HG03159 (cell line): ENCODE results near the gene NSF.
"Not testable (repeated sequence)": the region's sequence is repeated elsewhere in the genome, so short reads cannot be mapped to it uniquely, and the experiment has no call there.

ENCODE experiments used
- ATAC-seq: cut with Tn5 transposase; IDR thresholded peaks from one replicate; pipeline ENCODE4 v1.9.1; 2021; ENCODE audit warnings: mild to moderate bottlenecking, moderate library complexity; ENCODE audit not compliant: unreplicated experiment

The NSF gene

DNA sequence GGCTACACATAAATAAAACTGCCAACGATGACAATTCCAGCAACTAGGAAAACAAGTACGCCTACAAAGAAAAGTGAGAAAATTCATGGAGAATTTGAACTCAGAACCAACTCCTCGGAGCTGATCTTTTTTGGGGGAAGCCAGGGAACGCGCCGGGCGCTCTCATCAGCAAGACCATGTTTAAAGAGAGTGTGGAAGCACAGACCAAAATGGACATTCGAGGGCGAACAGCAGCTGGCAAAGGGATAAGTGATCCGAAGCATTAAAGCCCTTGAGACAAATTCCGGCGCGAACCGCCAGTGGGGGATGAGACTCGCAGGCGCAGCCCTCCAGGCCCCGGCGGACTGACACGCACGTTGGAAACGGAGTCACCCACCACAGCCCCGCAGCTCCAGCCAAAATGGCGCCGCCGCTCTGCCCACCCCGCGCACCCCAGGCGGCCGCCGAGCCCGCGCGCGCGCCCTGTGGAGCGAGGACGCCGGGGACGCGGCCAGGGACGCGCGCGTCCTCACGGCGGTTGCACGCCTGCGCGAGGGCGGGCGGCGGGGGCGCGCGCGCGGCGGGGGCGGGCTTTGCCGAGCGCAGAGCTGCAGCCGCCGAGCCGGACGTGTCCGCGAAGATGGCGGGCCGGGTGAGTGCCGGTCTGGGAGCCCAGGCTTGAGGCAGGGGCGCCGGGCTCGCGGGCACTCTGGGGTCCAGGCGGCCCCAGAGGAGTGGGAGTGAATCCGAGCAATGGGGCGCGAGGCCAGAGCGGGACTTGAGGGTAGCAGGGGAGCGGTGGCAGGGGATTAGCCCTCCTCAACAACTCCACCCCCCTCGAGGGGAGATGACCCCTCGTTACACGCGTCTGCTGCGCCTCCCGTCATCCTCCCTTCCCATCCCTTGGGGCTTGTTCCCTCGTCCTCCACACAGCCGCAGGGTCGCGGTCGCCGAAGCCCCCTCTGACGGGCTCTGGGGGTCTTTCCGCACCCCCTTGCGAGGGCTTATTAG is at the start of gene NSF:
TSS of gene NSF (plus strand) at position 513 of the 990 bp plus-strand sequence. CDS start at position 620, 107 bp downstream.
- ATAC-seq: peak; percentile 74

DNA sequence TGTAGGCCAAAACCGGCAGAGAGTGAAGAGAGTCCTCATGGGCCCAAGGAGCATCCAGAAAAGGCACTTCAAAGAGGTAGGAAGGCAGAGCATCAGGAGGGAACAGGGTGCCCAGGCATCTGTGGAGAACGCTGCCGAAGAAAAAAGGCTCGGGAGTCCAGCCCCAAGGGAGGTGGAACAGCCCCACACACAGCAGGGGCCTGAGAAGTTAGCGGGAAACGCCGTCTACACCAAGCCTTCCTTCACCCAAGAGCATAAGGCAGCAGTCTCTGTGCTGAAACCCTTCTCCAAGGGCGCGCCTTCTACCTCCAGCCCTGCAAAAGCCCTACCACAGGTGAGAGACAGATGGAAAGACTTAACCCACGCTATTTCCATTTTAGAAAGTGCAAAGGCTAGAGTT is 41.9 kb upstream of the NSF start:
- ATAC-seq: not testable (repeated sequence)

DNA sequence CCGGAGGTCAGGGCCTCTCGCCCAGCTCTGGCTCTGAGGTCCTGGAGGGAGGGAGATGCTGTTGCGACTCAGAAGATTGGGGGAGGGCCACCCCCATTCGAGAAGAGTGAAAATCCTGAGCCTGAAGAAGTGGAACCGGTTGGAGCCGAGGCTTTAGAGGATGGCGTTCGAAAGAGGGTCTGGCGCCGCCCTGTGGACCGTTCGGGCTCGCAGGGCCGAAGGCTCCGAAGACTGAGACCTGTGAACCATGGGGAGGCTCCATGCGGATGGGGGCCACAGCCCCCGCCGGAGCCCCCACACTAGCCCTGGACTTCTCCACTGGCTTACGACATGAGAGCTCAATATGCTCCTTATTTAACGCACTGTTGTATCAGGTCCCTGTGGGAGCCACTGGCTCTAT is 31.3 kb upstream of the NSF start:
- not testable (repeated sequence) for ATAC-seq

DNA sequence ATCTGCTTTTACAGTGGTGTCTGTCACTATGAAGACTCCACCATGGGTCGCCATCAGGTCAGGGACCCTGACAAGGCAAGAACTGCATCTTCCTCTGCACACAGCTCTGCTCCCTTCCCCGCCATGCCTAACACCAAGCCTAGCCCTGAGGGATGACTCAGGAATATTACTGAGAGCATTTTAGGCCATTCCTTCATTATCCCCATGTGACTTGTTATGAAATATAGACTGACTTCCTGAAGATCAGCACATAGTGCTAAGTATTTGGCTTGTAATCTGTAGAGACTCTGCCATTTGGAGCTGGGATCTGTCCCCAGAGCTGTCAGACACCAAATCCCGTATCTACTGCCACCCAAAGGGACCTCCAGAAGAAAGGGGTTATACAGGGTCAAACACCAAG is 30.4 kb upstream of the NSF start:
- not testable (repeated sequence) for ATAC-seq

DNA sequence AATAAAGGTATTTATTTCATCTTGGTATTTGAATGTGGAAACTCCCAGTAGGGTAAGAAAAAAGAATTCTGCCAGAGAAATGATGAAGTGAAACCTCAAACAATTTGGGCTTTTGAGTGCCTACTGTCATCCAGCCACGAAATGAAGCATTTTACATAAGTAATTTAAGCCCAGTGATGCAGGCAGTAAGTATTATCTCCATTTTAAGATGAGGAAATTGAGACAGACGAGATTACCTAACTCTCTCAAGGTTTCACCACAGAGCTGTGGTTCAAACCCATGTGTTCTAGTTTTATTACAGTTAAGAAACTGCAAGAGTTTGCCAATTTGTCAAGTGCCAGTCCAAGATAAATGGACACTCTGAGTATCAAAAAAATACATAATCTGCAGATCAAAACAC is 24.2 kb upstream of the NSF start:
- ATAC-seq: not testable (repeated sequence)

DNA sequence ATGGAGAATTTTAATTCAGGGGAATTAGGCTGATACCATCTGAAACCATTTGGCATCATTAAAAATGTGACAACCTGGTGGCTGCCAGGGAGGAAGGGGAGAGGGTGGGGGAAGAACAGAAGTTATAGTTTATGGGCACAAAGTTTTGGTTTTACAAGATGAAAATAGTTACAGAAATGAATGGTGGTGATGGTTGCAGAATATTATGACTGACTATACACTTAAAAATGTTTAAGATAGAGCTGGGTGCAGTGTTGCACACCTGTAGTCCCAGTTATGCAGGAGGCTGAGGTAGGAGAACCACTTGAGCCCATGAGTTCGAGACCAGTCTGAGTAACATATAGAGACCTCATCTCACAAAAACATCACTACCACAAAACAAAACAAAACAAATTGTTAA is 23.5 kb upstream of the NSF start:
- ATAC-seq: not testable (repeated sequence)

DNA sequence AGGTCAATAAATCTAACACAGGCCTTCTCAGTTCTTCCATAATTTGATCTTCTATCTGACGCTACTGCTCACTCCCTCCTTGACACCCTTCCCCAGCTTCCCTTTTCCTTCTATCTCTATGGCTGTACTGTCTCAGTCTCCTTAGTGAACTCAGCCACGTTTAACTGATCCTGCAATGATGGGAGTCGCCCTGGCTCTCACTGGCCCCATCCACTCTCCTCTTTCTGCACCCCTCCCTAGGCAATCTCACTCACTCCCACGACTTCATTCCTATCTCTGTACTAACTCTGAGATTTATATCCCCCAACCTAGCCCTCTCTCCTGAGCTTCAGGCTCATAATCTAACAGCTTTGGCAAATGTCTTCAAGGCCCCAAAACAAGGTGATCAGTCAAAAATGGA is 18.7 kb upstream of the NSF start:
- ATAC-seq: not testable (repeated sequence)

DNA sequence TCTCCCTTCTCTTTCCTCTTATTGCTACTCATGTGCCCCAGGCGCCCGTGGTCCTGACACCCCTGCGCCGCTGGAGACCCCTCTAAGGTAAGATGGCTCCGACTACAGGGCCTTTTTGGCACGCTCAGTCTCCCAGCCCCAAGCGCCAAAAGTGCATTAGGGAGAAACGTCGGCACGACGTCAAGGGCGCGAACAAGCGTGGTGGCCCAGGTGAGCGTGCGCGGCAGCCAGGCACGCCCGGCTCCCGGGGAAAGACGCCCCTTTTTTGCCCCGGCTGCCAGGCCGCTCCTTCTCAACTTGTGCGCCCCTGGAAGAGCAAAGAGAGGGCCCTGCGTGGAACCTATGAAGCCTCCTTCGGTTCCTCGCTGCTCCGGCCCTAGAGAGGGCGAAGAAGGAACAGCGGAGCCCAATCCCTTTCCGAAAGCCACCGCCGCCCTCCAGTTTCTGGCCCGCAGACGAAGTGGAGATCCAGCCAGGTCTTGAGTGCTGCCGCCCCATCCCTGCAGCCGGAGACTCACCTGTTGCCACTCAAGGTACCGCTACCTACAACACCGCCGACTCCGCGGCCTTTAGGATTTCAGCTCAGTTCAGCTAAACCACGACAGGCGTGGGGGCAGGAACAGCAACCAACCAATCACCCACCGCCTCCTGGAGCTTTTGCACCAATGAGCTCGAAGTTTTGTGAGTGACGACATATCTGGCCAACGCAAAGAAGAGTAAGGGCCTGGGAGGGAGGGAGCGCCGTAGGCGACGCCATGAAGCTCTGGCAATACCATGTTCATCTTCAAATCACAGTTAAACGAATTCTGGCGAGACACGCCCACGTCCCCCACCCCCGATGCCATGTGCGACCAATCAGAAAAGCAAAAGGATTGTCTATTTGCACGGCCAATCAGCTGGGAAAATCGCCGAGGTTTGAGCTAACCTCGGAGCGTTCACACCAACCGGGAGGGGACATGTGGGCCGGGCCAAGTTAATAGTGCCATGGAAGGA is 11.1 kb upstream of the NSF start, which contains the start of gene ARL17A:
TSS of gene ARL17A (minus strand) at position 609 of the 993 bp plus-strand sequence. CDS start 3,369 bp downstream, outside the sequence.
- peak; percentile 84 for ATAC-seq

DNA sequence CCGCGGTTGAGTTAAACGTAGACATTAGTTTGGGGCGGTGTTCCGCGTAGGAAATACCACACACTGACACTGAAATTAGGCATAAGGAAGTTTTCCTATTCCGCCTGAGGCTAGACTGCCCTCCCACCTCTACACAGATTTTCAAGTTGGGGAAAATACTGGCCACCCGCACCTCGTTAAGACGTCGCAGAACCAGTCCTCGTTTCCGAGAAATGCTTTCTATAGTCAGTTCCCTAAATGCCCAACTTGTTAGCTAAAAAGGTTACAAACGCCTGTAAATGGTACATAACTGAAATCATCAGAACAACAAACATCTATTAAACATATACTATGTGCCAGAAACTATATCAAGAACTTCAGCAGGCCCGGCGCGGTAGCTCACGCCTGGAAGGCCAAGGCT is 10.4 kb upstream of the NSF start:
- not testable (repeated sequence) for ATAC-seq

DNA sequence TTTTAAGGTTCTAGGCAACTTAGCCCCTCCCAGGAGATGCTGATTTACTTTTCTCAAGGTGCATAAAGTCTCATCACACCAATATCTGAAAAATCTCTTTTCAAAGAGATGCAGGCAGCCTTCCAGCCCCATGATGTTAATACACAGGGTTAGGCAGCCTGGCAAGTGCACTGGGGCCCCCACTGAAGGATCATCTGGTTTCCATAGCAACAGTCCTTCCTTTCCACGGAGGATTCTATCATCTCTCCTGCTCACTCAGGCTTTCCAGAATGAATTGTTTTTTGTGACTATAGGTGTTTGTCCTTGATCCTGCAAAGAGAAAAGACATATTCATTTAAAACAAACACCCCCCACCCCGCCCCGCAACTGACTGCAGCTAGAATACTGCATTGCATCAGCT is 5.0 kb upstream of the NSF start:
- ATAC-seq: not testable (repeated sequence)

DNA sequence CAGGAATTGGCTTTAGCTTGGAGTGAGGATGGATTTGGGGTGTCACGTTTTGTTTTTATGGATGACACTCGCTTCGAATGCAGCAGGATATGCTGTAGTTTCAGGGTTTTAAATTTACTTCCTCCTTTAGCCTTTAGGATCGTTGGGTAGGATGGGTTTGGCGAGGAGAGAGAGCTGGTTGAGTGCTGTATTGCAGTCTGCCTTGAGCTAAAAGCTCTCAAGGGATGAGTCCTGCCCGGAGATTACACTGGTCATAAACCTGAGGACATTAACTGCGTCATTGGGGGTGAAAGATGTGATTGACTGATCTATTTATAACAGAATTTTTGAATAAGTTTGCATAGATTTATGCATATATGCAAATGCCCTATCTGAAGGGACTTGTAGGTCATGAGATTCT is 863 bp downstream of the NSF start:
- not testable (repeated sequence) for ATAC-seq

DNA sequence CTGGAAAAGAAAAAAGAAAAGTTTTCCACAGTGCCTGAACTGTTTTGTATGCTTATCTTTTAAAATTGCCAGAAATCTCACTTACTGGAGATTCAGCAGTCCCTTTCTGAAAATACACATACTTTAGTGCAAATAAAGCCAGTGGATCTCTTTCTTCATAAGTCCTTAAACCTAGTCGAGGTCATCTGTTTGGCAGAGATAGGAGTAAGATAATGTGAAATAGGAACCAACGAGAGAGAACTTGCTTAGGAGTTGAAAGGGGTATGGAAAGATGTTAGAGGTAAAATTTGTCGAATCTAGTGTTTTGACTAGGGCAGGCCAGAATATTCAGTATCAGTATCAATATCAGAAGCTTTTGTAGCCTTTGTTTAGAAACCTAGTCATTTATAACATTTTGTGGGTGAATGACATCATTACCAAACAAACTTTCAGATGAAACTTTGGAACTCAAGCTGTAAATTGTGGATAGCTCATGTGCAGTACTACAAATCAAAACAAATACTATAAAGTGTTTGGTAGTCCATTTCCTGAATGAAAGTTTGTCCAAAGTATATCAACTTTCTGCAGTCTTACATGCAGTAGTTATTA is 8.0 kb downstream of the NSF start:
- ATAC-seq: not testable (repeated sequence)

DNA sequence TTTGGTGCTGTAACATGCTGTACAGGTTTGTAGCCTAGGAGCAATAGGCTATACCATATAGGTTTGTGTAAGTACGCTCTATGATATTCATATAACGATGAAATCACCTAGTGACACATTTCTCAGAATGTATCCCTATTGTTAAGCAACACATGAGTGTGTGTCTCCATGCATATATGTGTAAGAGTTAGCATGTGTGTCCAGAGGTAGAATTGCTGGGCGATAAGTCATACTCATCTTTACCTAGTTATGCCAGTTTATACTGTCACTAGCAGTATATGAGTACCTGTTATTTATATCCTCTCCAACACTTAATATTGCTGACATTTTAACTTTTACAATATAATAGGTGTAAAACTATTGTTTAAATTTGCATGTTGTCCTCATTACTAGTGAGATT is 10.3 kb downstream of the NSF start:
- not testable (repeated sequence) for ATAC-seq

DNA sequence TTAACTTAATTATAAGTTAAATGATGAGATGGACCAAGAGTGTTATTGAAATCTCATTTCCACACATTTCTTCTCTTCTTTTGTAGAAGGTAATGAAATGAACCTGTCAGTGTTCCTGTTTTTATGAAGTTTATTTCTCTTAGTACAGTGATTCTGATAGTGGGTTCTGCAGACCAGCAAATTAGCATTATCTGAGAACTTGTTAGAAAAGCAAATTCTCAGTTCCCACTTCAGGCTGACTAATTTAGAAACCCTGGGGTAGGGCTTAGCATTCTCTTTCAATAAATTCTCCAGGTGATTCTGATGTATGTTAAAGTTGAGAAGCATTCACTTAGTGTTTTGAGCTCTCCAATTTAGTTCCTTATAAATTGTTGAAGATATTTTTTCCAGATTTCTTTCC is 12.7 kb downstream of the NSF start:
- ATAC-seq: peak; percentile 58

DNA sequence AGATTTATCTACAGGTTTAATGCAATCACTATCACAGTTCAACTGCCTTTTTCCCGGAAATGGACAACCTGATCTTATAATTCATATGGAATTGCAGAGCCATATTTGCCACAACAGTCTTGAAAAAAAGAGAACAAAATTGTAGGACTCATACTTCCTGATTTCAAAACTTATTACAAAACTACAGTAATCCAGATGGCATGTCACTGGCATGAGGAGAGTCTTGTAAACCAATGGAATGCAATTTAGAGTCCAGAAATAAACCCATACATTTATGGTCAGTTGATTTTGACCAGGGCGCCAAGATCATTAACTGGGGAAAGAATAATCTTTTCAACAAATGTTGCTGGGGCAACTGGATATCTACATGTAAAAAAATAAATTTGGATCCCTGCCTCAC is 20.8 kb downstream of the NSF start:
- ATAC-seq: not testable (repeated sequence)

DNA sequence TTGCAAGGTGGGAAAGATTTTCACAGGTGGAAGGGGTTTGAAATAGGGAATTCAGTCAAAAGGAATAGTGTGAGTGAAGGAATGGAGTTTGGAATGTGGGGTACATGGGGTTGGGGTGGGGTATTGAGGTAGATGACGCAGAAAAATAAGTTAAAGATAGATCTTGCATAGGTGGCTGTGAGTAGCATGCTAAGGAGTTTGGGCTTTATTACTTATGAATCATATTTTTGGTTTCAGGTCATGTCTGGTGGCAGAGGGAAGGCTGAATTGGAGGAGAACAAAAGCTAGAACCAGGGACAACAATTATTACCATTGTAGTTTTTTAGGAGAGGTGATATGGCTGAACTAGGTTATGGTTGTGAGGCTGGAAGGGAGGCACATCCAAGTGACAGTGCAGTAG is 23.4 kb downstream of the NSF start:
- not testable (repeated sequence) for ATAC-seq

DNA sequence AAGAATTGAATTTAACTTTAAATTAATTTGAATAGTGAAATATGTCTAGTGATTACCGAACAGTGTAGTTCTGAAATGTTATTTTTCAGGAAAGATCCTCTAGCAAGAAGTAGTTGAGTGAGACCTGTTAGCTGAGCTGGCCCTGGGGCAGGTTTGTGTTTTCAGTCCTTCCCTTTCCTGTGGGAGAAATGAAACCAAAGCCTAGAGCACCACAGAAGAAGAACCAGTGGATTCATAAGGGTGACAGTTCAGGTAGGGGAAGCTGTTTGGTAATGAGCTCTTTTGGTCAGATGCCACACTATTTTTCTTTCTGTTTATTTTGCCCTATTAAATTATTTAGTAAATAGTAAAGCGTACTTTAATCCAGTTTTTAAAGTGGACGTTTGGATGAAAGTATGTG is 26.7 kb downstream of the NSF start:
- not testable (repeated sequence) for ATAC-seq

DNA sequence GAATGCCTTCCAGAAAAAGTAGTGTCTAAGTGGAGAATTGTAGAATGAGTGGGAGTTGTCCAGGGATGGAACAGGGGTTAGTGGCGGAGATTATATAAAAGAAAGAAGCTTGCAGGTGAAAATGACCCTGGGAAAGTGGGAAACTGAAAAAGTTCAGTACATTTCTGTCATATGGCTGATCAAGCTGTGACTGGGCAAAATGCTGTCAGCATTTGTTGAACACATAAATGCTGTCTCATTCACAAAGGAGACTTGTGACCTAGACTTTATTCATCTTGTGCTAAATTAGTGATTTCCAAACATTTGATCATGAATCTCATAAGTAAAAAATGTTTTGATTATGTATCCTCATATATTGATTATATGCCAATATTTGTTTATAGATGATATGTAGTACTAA is 28.5 kb downstream of the NSF start:
- ATAC-seq: not testable (repeated sequence)

DNA sequence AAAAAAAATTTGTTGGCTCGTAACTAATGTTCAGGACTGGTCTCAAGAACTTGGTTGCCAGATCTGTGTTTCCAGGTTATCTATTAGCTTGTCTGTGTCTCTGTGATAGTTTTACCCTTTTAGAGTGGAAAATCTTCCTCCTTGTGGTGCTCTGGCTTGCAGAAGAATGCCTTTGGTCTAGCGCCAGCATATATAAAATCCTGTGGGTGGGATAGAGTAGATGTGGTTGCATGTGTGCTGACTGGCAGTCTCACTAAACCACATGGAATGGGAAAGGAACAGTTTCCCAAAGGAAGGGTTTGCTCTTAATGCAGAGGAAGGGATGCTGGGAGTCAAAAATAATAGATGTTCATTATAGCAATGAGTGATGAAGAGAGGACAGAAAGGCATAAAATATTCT is 33.3 kb downstream of the NSF start:
- not testable (repeated sequence) for ATAC-seq

DNA sequence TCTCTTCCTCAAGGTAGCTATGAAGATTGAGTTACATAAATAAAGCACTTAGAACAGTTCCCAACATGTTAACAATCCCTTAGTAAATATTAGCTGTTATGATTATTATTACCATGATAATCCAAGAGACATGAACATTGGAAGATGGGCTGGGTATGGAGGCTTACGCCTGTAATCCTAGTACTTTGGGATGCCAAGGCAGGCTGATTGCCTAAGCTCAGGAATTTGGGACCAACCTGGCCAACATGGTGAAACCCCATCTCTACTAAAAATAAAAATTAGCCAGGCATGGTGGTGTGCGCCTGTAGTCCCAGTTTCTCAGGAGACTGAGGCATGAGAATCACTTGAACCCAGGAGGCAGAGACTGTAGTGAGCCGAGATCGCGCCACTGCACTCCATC is 34.3 kb downstream of the NSF start:
- not testable (repeated sequence) for ATAC-seq

DNA sequence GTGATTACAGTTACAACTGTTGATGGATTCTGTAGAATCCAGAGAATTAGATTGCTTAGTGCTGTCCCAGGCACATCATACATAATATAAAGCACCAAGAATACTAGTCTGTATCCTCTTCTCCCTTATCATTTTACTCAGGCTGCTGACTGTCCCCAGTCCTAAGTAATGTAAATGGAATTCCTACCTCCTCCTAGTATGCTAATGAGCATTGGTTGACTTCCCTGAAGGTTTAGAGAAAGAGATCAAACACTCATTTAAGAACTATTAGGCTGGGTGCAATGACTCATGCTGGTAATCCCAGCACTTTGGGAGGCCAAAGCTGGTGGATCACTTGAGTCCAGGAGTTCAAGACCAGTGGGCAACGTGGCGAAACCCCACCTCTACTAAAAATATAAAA is 37.0 kb downstream of the NSF start:
- not testable (repeated sequence) for ATAC-seq
